Measurements from ENCODE around the gene MLLT3.

- TF ChIP-seq CTCF (IDR thresholded peaks at IDR 0.05): no peak
- no peak for TF ChIP-seq POLR2A (IDR thresholded peaks at IDR 0.05)
These were observed 148.7 kb downstream of the MLLT3 start for GRCh38 chr9:20473515-20474013.

Measured in Peyer's patch (tissue), 4 donors.